Liver (tissue), 9 donors: Measurements from ENCODE around the gene ATP5MG. TPM values are rescaled to one million over a fixed set of nuclear protein-coding genes. Genes with fewer than 3 reads are reported as not detected.

ENCODE experiments used
- DNase-seq: peaks from one replicate; pipeline ENCODE4 v3.0.0-alpha.2; 2017; ENCODE audit warnings: low spot score
- H3K27ac ChIP-seq, 2 donors: one replicate each; pipeline ENCODE4 v1.7.0; 2013; ENCODE audit warnings: inconsistent platforms in 2 of 2, low read length in 2 of 2, control low read depth in 1 of 2, low read depth in 1 of 2, mild to moderate bottlenecking in 1 of 2
- H3K27me3 ChIP-seq, 4 donors: one replicate each; pipeline versions ENCODE4 v1.6.1 to v1.7.0; 2013; ENCODE audit warnings: low read length in 3 of 4, inconsistent platforms in 1 of 4, mild to moderate bottlenecking in 1 of 4, moderate library complexity in 1 of 4; ENCODE audit not compliant: control insufficient read depth in 4 of 4, insufficient read depth in 4 of 4
- H3K36me3 ChIP-seq, 4 donors: one replicate each; pipeline versions ENCODE4 v1.6.1 to v1.7.0; 2013; ENCODE audit warnings: low read length in 3 of 4, mild to moderate bottlenecking in 3 of 4, low read depth in 1 of 4, moderate library complexity in 1 of 4; ENCODE audit not compliant: control insufficient read depth in 4 of 4, insufficient read depth in 3 of 4
- H3K4me1 ChIP-seq, 4 donors: one replicate each; pipeline versions ENCODE4 v1.6.1 to v1.7.0; 2013; ENCODE audit warnings: low read length in 3 of 4, mild to moderate bottlenecking in 3 of 4, moderate library complexity in 1 of 4; ENCODE audit not compliant: control insufficient read depth in 4 of 4, insufficient read depth in 4 of 4
- H3K4me3 ChIP-seq, 3 donors: one replicate each; pipeline versions ENCODE4 v1.6.1 to v1.7.0; 2013; ENCODE audit warnings: low read length in 3 of 3, control low read depth in 1 of 3, low read depth in 1 of 3, mild to moderate bottlenecking in 1 of 3
- H3K9ac ChIP-seq, 2 donors: one replicate each; pipeline ENCODE4 v1.7.0; 2013; ENCODE audit warnings: low read length in 2 of 2, mild to moderate bottlenecking in 2 of 2, moderate library complexity in 2 of 2, control low read depth in 1 of 2, low read depth in 1 of 2
- H3K9me3 ChIP-seq, 4 donors: one replicate each; pipeline versions ENCODE4 v1.6.1 to v1.7.0; 2013; ENCODE audit warnings: low read length in 3 of 4; ENCODE audit not compliant: control insufficient read depth in 4 of 4
- EGR1 ChIP-seq, 2 donors: IDR thresholded peaks; 2 replicates each; pipeline ENCODE4 v1.6.1; 2016 to 2018; ENCODE audit warnings: antibody characterized with exemption in 2 of 2, low read depth in 2 of 2
- FOXA1 ChIP-seq: IDR thresholded peaks from 2 replicates; pipeline ENCODE4 v1.6.1; 2016; ENCODE audit warnings: antibody characterized with exemption
- FOXA2 ChIP-seq: IDR thresholded peaks from 2 replicates; pipeline ENCODE4 v1.6.1; 2016; ENCODE audit warnings: antibody characterized with exemption
- GABPA ChIP-seq, 2 donors: IDR thresholded peaks in 1 of 2; conservative IDR thresholded peaks in 1 of 2; 2 replicates each; pipeline ENCODE4 v1.6.1; 2016; ENCODE audit warnings: antibody characterized with exemption in 2 of 2, mild to moderate bottlenecking in 1 of 2, moderate library complexity in 1 of 2
- HNF4A ChIP-seq, 2 donors: conservative IDR thresholded peaks; 2 replicates each; pipeline ENCODE4 v1.6.1; 2016; ENCODE audit warnings: antibody characterized with exemption in 2 of 2, mild to moderate bottlenecking in 2 of 2
- HNF4G ChIP-seq: IDR thresholded peaks from 2 replicates; pipeline ENCODE4 v1.6.1; 2016; ENCODE audit warnings: antibody characterized with exemption
- NR2F2 ChIP-seq: IDR thresholded peaks from 2 replicates; pipeline ENCODE4 v1.6.1; 2016; ENCODE audit warnings: antibody characterized with exemption
- RAD21 ChIP-seq, 2 donors: IDR thresholded peaks; 2 replicates each; pipeline ENCODE4 v1.6.1; 2016; ENCODE audit warnings: antibody characterized with exemption in 2 of 2, mild to moderate bottlenecking in 2 of 2
- RXRA ChIP-seq, 2 donors: IDR thresholded peaks; 2 replicates each; pipeline ENCODE4 v1.6.1; 2017 to 2018; ENCODE audit warnings: antibody characterized with exemption in 2 of 2, mild to moderate bottlenecking in 1 of 2
- SP1 ChIP-seq: IDR thresholded peaks from 2 replicates; pipeline ENCODE4 v1.6.1; 2018; ENCODE audit warnings: antibody characterized with exemption, mild to moderate bottlenecking
- TAF1 ChIP-seq: conservative IDR thresholded peaks from 2 replicates; pipeline ENCODE4 v1.6.1; 2016; ENCODE audit warnings: antibody characterized with exemption, mild to moderate bottlenecking
- YY1 ChIP-seq: IDR thresholded peaks from 2 replicates; pipeline ENCODE4 v1.6.1; 2016; ENCODE audit warnings: antibody characterized with exemption, mild to moderate bottlenecking
- WGBS: extraction: QIAGEN DNeasy Blood & Tissue Kit; methylation state at CpG from one replicate; pipeline ENCODE4 v1.1.7; 2013; 5-methylcytosine and 5-hydroxymethylcytosine counted together
- polyA plus RNA-seq, 2 donors: library from polyadenylated mRNA; stranded (reverse) in 1 of 2; unstranded in 1 of 2; fragments of 200-250 nt in 1 of 2; fragments of >200 nt in 1 of 2; fragmentation: Nextera tagmentation in 1 of 2; extraction: Ambion mirVana in 1 of 2; gene quantifications; one replicate each; pipeline versions ENCODE4 v1.2.1 to v1.2.3, GENCODE V29; 2013 to 2015
- total RNA-seq, 2 donors: library from RNA; depleted of rRNA; stranded (reverse); fragments of >200 nt; gene quantifications; one replicate each; pipeline ENCODE4 v1.2.3, GENCODE V29; 2014
- TF ChIP-seq, protein P1 (sequence below): IDR thresholded peaks from 2 replicates; pipeline ENCODE4 v1.6.1; 2016; ENCODE audit warnings: antibody characterized with exemption
- TF ChIP-seq, protein P2 (sequence below): IDR thresholded peaks from 2 replicates; pipeline ENCODE4 v1.6.1; 2016; ENCODE audit warnings: antibody characterized with exemption
- TF ChIP-seq, protein P3 (sequence below): IDR thresholded peaks from 2 replicates; pipeline ENCODE4 v1.6.1; 2016; ENCODE audit warnings: antibody characterized with exemption
- TF ChIP-seq, protein P4 (sequence below): fragments of 150-350 bp; IDR thresholded peaks from 2 replicates; pipeline ENCODE4 v1.5.1; 2017; ENCODE audit warnings: improper control_type of control experiment, low read depth, low read length; ENCODE audit not compliant: missing input control
- TF ChIP-seq, protein P5 (sequence below): IDR thresholded peaks from 2 replicates; pipeline ENCODE4 v1.6.1; 2016; ENCODE audit warnings: antibody characterized with exemption, mild to moderate bottlenecking
- donor health status: healthy.
- donor health status: healthy.
- donor health status: healthy.
- donor health status: healthy.
- donor health status: healthy.

Gene ATP5MG
- total and polyA plus RNA-seq, 4 donors: 25.5 to 542 (median 87.6) TPM

DNA sequence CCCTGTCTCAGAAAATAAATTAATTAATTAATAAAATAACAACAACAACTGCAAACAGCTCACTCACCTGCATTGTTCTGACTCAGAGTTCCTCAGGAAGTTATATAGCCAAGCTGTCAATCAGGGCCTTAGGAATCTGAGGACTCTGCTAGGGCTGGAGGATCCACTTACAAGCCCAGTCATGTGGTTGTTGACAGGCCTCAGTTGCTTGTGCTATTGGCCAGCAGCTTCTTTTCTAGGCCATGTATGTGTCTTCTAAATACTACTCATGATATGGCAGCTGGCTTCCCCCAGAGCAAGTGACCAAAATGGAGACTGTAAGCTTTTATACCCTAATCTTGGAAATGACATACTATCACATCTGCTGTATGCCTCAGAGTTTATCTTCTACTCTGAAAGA lies 20.8 kb upstream of the ATP5MG start:
- TF ChIP-seq FOXA2: no peak
- TF ChIP-seq, protein P1, sequence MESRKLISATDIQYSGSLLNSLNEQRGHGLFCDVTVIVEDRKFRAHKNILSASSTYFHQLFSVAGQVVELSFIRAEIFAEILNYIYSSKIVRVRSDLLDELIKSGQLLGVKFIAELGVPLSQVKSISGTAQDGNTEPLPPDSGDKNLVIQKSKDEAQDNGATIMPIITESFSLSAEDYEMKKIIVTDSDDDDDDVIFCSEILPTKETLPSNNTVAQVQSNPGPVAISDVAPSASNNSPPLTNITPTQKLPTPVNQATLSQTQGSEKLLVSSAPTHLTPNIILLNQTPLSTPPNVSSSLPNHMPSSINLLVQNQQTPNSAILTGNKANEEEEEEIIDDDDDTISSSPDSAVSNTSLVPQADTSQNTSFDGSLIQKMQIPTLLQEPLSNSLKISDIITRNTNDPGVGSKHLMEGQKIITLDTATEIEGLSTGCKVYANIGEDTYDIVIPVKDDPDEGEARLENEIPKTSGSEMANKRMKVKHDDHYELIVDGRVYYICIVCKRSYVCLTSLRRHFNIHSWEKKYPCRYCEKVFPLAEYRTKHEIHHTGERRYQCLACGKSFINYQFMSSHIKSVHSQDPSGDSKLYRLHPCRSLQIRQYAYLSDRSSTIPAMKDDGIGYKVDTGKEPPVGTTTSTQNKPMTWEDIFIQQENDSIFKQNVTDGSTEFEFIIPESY: no peak
- no peak for TF ChIP-seq RAD21 (IDR thresholded peaks at IDR 0.05)
- TF ChIP-seq EGR1 (IDR thresholded peaks at IDR 0.05; ENCODE audit: low read depth in 2 of 2): no peak
- TF ChIP-seq FOXA1: no peak
- no peak for TF ChIP-seq RXRA (IDR thresholded peaks at IDR 0.05)
- TF ChIP-seq, protein P2, sequence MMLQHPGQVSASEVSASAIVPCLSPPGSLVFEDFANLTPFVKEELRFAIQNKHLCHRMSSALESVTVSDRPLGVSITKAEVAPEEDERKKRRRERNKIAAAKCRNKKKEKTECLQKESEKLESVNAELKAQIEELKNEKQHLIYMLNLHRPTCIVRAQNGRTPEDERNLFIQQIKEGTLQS: no peak
- TF ChIP-seq YY1: no peak
- no peak for TF ChIP-seq NR2F2
- no peak for TF ChIP-seq TAF1
- TF ChIP-seq, protein P3, sequence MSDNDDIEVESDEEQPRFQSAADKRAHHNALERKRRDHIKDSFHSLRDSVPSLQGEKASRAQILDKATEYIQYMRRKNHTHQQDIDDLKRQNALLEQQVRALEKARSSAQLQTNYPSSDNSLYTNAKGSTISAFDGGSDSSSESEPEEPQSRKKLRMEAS: no peak
- TF ChIP-seq HNF4G: no peak
- TF ChIP-seq, protein P4, sequence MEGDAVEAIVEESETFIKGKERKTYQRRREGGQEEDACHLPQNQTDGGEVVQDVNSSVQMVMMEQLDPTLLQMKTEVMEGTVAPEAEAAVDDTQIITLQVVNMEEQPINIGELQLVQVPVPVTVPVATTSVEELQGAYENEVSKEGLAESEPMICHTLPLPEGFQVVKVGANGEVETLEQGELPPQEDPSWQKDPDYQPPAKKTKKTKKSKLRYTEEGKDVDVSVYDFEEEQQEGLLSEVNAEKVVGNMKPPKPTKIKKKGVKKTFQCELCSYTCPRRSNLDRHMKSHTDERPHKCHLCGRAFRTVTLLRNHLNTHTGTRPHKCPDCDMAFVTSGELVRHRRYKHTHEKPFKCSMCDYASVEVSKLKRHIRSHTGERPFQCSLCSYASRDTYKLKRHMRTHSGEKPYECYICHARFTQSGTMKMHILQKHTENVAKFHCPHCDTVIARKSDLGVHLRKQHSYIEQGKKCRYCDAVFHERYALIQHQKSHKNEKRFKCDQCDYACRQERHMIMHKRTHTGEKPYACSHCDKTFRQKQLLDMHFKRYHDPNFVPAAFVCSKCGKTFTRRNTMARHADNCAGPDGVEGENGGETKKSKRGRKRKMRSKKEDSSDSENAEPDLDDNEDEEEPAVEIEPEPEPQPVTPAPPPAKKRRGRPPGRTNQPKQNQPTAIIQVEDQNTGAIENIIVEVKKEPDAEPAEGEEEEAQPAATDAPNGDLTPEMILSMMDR: no peak
- no peak for TF ChIP-seq GABPA (IDR thresholded peaks at IDR 0.05 in 1 of 2, conservative IDR thresholded peaks at IDR 0.05 in 1 of 2)
- no peak for TF ChIP-seq HNF4A (conservative IDR thresholded peaks at IDR 0.05)
- TF ChIP-seq, protein P5, sequence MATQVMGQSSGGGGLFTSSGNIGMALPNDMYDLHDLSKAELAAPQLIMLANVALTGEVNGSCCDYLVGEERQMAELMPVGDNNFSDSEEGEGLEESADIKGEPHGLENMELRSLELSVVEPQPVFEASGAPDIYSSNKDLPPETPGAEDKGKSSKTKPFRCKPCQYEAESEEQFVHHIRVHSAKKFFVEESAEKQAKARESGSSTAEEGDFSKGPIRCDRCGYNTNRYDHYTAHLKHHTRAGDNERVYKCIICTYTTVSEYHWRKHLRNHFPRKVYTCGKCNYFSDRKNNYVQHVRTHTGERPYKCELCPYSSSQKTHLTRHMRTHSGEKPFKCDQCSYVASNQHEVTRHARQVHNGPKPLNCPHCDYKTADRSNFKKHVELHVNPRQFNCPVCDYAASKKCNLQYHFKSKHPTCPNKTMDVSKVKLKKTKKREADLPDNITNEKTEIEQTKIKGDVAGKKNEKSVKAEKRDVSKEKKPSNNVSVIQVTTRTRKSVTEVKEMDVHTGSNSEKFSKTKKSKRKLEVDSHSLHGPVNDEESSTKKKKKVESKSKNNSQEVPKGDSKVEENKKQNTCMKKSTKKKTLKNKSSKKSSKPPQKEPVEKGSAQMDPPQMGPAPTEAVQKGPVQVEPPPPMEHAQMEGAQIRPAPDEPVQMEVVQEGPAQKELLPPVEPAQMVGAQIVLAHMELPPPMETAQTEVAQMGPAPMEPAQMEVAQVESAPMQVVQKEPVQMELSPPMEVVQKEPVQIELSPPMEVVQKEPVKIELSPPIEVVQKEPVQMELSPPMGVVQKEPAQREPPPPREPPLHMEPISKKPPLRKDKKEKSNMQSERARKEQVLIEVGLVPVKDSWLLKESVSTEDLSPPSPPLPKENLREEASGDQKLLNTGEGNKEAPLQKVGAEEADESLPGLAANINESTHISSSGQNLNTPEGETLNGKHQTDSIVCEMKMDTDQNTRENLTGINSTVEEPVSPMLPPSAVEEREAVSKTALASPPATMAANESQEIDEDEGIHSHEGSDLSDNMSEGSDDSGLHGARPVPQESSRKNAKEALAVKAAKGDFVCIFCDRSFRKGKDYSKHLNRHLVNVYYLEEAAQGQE: no peak
- no peak for TF ChIP-seq SP1
- no peak for DNase-seq
- H3K4me3 ChIP-seq: no peak overlapping the region
- no peaks in the 10 kb centered on the region for H3K27me3 ChIP-seq
- H3K9me3 ChIP-seq: no peaks in the 10 kb centered on the region
- no peak overlapping the region for H3K9ac ChIP-seq
- no peaks in the 10 kb centered on the region for H3K4me1 ChIP-seq
- H3K36me3 ChIP-seq: peaks cover 17 to 94% (median 72%) of the 10 kb centered on the region in 4 donors
- H3K27ac ChIP-seq: no peak overlapping the region

DNA sequence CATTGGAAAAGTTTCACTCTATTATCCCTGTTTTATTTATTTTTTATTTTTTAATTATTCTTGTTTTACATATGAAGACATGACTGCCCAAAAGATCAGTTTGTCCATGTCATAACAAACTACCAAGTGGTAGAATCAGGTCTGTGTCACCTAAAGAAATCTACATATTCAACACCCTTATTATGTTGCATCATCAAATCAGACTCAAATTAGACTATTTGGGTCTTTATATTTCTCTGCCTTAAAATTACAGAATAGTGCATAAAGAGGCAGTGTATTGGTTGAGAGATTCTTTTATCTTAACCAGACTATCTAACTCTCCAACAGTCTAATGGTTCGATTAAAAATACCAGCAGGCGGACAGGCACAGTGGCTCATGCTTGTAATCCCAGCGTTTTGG lies 18.5 kb upstream of the ATP5MG start:
- Histone ChIP-seq H3K9me3 (no peaks in the 10 kb centered on the region), H3K4me3 (no peak overlapping the region), H3K27me3 (no peaks in the 10 kb centered on the region), H3K9ac (no peak overlapping the region), H3K4me1 (no peaks in the 10 kb centered on the region), H3K27ac (no peak overlapping the region), H3K36me3 (peaks cover 17 to 99% (median 86%) of the 10 kb centered on the region in 4 donors)
- no peak for DNase-seq
- no peak for TF ChIP-seq SP1
- TF ChIP-seq, protein P3: no peak
- TF ChIP-seq, protein P4: no peak
- no peak for TF ChIP-seq FOXA1
- no peak for TF ChIP-seq GABPA (IDR thresholded peaks at IDR 0.05 in 1 of 2, conservative IDR thresholded peaks at IDR 0.05 in 1 of 2)
- 91% methylated on average over 3 of the region's 3 CpGs for WGBS
